Upper lobe of right lung (tissue), 1 donor: Measurements from ENCODE around the gene KLHL10. TPM values are rescaled to one million over a fixed set of nuclear protein-coding genes. Genes with fewer than 3 reads are reported as not detected.

Experiments
- ATAC-seq: fragments of 200-7000 bp; cut with Tn5 transposase; one replicate; pipeline ENCODE4 v1.9.1; 2020; ENCODE audit warnings: mild to moderate bottlenecking, moderate library complexity
- DNase-seq: peaks from one replicate; pipeline ENCODE4 v3.0.0-alpha.2; 2020
- H3K27ac ChIP-seq: fragments of 200-600 bp; one replicate; pipeline ENCODE4 v1.8.0; 2022
- H3K27me3 ChIP-seq: fragments of 200-600 bp; one replicate; pipeline ENCODE4 v1.8.0; 2022; ENCODE audit warnings: mild to moderate bottlenecking
- H3K36me3 ChIP-seq: fragments of 200-600 bp; one replicate; pipeline ENCODE4 v1.8.0; 2022
- H3K4me1 ChIP-seq: fragments of 200-600 bp; one replicate; pipeline ENCODE4 v1.8.0; 2022
- H3K4me3 ChIP-seq: fragments of 200-600 bp; one replicate; pipeline ENCODE4 v1.8.0; 2022; ENCODE audit warnings: mild to moderate bottlenecking
- H3K9me3 ChIP-seq: fragments of 200-600 bp; one replicate; pipeline ENCODE4 v1.8.0; 2022
- CTCF ChIP-seq: fragments of 200-600 bp; IDR thresholded peaks from one replicate; pipeline ENCODE4 v1.8.0; 2022; ENCODE audit warnings: antibody characterized with exemption
- intact Hi-C: fragments of 100-400 bp; cut with DNase I; formaldehyde crosslinking; loops from one replicate; pipeline ENCODE4 v1.11.0; 2022
- total RNA-seq: library from RNA; stranded (reverse); fragmentation: NEBNext Ultra II Directional; extraction: Animal tissue kit (Norgen Biotek cat#: 25700); gene quantifications from one replicate; pipeline ENCODE4 v1.2.1, GENCODE V29; 2021
- donor health status: DM: no; HTN: yes; CAD: no; lungs with severe emphysema.

The KLHL10 gene
- total RNA-seq, 1 donor from 2014 or later: 0.29 TPM

GRCh38 chr17:41812381-41813151 lies 25.1 kb upstream of the KLHL10 start, which contains the start of gene FKBP10:
TSS of gene FKBP10 (plus strand) at chr17:41813004. CDS start at chr17:41813035, 31 bp downstream.
- no peaks in the 10 kb centered on the region for H3K27me3 ChIP-seq
- H3K4me1 ChIP-seq: peaks cover 25% of the 10 kb centered on the region
- ATAC-seq (no peak), DNase-seq (peak; percentile 73)
- no peaks in the 10 kb centered on the region for H3K36me3 ChIP-seq
- TF ChIP-seq CTCF: no peak
- peak within 1 kb of the TSS; percentile 72 for H3K27ac ChIP-seq
- H3K9me3 ChIP-seq: no peaks in the 10 kb centered on the region
- intact Hi-C loops: no loop called here
- H3K4me3 ChIP-seq: peak within 1 kb of the TSS; percentile 69

- DNase-seq (no peak), ATAC-seq (no peak)
- Histone ChIP-seq H3K4me1 (peaks cover 25% of the 10 kb centered on the region), H3K9me3 (no peaks in the 10 kb centered on the region), H3K36me3 (no peaks in the 10 kb centered on the region), H3K4me3 (peak overlapping the region; percentile 69), H3K27ac (peak overlapping the region; percentile 20), H3K27me3 (no peaks in the 10 kb centered on the region)
- intact Hi-C loops: no loop called here
- TF ChIP-seq CTCF: no peak
Observed at GRCh38 chr17:41813152-41813680, 24.4 kb upstream of the KLHL10 start.

GRCh38 chr17:41813699-41814124 lies 23.9 kb upstream of the KLHL10 start:
- DNase-seq (no peak), ATAC-seq (no peak)
- no peak overlapping the region for H3K4me3 ChIP-seq
- H3K27me3 ChIP-seq: no peaks in the 10 kb centered on the region
- peaks cover 25% of the 10 kb centered on the region for H3K4me1 ChIP-seq
- no peaks in the 10 kb centered on the region for H3K36me3 ChIP-seq
- intact Hi-C loops: no loop called here
- H3K27ac ChIP-seq: no peak overlapping the region
- no peaks in the 10 kb centered on the region for H3K9me3 ChIP-seq
- no peak for TF ChIP-seq CTCF

GRCh38 chr17:41814195-41814594 lies 23.4 kb upstream of the KLHL10 start:
- H3K4me3 ChIP-seq: no peak overlapping the region
- H3K36me3 ChIP-seq: no peaks in the 10 kb centered on the region
- DNase-seq (no peak), ATAC-seq (no peak)
- H3K27me3 ChIP-seq: no peaks in the 10 kb centered on the region
- no peak for TF ChIP-seq CTCF
- H3K9me3 ChIP-seq: no peaks in the 10 kb centered on the region
- peaks cover 25% of the 10 kb centered on the region for H3K4me1 ChIP-seq
- H3K27ac ChIP-seq: no peak overlapping the region
- intact Hi-C loops: no loop called here

GRCh38 chr17:41816637-41817320 lies 20.8 kb upstream of the KLHL10 start:
- Histone ChIP-seq H3K27me3 (no peaks in the 10 kb centered on the region), H3K36me3 (no peaks in the 10 kb centered on the region), H3K27ac (no peak overlapping the region), H3K4me1 (peaks cover 11% of the 10 kb centered on the region), H3K4me3 (no peak overlapping the region), H3K9me3 (no peaks in the 10 kb centered on the region)
- intact Hi-C loops: no loop called here
- no peak for TF ChIP-seq CTCF
- no peak for DNase-seq
- ATAC-seq: no peak
